NOMO-1 (cell line): Measurements from ENCODE around the gene MINK1.
"Not testable (repeated sequence)": the region's sequence is repeated elsewhere in the genome, so short reads cannot be mapped to it uniquely, and the experiment has no call there.

ENCODE experiments used
- DNase-seq, 2 experiments: peaks; one replicate each; lab custom pipeline; 2025; ENCODE audit not compliant: unreplicated experiment in 2 of 2; lab: John Stamatoyannopoulos, UW

Gene MINK1

DNA sequence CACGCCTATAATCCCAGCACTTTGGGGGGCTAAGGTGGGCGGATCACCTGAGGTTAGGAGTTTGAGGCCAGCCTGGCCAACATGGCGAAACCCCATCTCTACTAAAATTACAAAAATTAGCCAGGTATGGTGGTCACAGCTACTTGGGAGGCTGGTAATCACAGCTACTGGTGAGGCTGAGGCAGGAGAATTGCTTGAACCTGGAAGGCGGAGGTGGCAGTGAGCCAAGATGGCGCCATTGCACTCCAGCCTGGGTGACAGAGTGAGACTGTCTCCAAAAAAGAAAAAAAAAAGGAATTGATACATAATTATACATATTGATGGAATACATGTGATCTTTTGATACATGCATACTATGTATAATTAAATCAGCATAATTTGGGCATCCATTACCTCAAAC is 34.4 kb downstream of the MINK1 start:
- not testable (repeated sequence) for DNase-seq

- DNase-seq, result peak; percentile 12 to 46
Observed at GRCh38 chr17:4869058-4869998, 36.2 kb downstream of the MINK1 start.

DNA sequence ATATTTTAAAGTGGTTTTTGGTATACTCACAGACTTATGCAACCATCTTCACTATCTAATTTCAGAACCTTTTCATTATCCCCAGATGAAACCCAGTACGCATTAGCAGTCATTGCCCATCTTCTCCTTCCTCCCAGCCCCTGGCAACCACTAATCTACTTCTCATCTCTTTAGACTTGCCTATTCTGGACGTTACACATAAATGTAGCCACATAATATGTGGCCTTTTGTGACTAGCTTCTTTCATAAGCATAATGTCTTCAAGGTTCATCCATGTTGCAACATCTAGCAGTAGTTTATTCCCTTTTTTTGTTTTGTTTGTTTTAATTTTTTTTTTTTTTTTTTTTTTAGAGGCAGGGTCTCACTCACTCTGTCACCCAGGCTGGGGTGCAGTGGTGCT is 37.7 kb downstream of the MINK1 start:
- DNase-seq, result peak; percentile 35 to 72

DNA sequence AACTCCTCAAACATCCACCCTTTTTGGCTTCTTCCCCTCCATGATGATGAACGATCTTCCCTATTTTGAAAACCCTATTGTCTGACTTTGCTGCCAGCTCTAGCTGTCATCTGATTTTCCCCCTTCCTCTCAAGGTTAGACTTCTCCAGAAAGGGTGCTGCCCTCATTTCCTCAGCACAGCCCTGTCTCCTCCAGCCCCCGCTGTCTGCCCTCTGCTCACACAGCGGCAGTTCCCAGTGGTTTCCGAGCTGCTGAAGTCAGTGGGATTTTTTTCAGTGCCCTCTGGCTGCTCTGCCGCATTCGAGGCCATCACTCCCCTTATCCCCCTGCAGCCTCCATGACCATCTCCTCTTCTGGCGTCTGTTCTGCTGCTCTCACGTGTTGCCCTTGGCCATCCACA is 39.6 kb downstream of the MINK1 start:
- no peak for DNase-seq

GRCh38 chr17:4877089-4877488 is 43.9 kb downstream of the MINK1 start:
- peak in 1 of 2 experiments; percentile 10 for DNase-seq

GRCh38 chr17:4879601-4880000 is 46.5 kb downstream of the MINK1 start:
- peak in 1 of 2 experiments; percentile 5 for DNase-seq

- DNase-seq, result no peak
Observed at GRCh38 chr17:4880857-4881256, 47.7 kb downstream of the MINK1 start.

DNA sequence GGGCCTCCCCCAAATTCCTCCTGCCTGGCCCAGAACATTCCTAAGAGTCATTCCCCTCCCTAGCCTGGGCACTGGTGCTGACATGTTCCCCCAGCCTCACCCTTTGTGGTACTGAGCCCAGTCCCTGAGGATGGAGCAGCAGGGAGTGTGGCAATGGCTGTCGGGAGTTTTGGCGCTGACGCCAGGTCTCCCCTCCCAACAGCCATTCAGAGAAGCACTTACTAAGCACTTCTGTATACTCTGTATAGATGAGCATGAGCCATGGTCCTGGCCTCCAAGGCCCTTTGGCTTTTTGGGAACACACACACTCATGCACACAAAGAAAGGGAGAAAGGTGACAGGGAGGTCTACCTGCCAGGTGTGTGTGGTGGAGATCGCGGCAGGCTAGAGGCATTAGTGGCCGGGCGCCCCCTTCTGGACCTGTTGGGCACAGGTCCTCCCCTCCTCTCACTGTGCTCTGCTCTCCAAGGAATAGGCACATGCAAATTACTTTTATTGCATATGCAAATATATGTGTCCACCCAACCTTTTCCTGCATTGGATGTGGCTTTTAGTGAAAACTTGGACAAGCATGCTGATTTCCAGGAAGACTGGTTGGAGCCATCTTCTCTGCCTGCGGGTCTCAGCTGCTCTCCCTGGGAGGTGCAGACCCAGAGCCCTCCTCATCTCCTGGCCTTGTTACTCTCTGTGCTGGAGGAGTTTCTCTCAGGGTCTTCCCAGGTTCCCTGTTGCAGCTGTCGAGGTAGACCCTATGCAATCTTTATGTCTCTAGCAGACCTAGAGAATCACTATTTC is 48.8 kb downstream of the MINK1 start:
- DNase-seq, result peak in 1 of 2 experiments; percentile 28

GRCh38 chr17:4884489-4884888 is 51.3 kb downstream of the MINK1 start:
- DNase-seq, result no peak

DNA sequence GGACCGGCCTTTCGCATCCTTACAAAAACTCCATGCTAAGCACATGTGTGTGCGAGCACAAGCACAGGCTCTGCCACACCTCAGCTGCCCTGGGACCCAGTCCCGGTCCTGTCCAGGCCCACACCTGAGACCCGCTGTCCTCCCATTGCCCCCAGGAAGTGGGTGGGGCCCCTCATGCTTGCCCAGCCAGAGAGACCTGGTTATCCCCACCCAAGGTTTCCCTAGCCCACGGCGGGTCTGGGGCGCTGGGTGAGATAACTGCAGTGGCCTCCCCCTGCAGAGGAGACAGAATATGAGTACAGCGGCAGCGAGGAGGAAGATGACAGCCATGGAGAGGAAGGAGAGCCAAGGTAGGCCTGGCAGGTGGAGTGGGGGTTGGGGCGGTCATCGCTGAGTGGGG is 53.7 kb downstream of the MINK1 start:
- no peak for DNase-seq

DNA sequence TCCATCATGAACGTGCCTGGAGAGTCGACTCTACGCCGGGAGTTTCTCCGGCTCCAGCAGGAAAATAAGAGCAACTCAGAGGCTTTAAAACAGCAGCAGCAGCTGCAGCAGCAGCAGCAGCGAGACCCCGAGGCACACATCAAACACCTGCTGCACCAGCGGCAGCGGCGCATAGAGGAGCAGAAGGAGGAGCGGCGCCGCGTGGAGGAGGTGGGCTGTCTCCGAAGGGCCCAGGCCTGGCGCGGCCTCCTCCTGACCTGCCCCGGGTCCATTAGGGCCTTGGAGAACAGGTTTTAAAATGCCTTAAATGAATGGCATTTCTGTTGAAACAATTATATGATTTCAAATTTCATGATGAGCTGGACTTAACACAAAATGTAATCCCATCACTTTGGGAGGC is 54.4 kb downstream of the MINK1 start:
- no peak for DNase-seq

DNA sequence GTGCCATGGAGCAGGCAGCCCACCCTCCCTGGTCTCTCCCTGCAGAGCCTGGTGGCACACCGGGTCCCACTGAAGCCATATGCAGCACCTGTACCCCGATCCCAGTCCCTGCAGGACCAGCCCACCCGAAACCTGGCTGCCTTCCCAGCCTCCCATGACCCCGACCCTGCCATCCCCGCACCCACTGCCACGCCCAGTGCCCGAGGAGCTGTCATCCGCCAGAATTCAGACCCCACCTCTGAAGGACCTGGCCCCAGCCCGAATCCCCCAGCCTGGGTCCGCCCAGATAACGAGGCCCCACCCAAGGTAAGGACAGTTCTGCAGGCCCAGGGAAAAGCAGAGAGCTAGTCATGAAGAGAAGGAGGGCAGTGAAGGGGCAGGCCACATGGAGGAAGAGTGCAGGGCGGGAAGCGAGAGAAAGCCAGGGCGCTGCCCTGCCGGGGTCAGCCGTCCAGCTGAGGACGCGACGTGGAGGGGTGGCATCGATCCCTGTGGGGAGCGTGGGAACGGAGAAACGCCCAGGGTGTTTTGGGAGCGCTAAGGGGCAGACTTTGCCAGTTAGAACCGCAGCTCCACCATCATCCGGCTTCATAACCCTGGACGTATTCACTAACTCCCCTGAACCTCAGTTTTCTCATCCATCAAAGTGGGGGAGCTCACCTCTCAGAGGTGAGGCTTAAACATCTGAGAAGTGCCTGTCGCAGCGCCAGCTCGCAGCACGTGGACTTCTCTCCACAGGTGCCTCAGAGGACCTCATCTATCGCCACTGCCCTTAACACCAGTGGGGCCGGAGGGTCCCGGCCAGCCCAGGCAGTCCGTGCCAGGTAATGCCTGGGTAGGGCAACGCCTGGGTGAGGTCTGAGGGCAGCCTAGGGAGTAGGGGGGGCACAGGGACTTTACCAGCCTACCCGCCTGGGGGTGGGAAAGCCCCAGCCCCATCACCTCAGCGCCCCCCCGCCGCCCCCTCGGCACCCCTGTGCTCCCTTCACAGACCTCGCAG is 58.6 kb downstream of the MINK1 start:
- no peak for DNase-seq

DNA sequence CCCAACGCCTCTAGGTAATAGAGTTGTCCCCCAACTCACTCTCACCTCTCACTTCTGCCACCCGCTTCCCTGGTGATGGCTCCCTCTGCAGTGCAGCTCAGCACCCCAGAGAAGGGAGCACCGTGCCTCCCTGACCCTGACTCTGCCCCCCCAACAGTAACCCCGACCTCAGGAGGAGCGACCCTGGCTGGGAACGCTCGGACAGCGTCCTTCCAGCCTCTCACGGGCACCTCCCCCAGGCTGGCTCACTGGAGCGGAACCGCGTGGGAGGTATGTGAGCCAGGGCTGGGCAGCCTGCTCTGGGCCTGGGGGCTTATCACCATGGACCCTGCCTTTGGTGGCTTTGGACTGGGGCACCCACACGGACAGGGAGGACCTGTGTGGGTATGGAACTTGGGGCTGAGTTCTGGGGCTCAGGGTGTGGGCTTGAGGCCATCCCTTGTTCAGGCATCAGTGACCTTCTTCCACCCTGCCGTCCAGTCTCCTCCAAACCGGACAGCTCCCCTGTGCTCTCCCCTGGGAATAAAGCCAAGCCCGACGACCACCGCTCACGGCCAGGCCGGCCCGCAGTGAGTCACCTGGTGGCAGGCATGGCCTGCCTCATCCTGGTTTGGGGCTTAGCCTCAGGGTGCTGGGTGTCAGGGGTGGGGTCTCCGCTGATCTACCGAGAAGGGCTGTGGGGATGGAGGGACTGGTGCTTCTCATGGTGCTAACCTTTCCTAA is 59.5 kb downstream of the MINK1 start:
- no peak for DNase-seq

GRCh38 chr17:4893272-4893671 is 60.1 kb downstream of the MINK1 start:
- DNase-seq, result no peak

- DNase-seq, result no peak
Observed at GRCh38 chr17:4893721-4894560, 60.8 kb downstream of the MINK1 start.

- DNase-seq, result no peak
Observed at GRCh38 chr17:4895121-4895520, 62.0 kb downstream of the MINK1 start.

- no peak for DNase-seq
Observed at GRCh38 chr17:4895657-4896331, 62.7 kb downstream of the MINK1 start.
